Astrocyte of the spinal cord (primary cell): Measurements from ENCODE around the gene AKAP8L.

Experiments
- DNase-seq: peaks from one replicate; pipeline ENCODE4 v3.0.0; 2011; ENCODE audit warnings: low read depth, low spot score
- H3K4me3 ChIP-seq: 2 replicates; pipeline ENCODE4 v1.5.1; 2011; ENCODE audit warnings: low read depth, mild to moderate bottlenecking, low read length, moderate library complexity
- in situ Hi-C: cut with HindIII; loops from 2 replicates; pipeline ENCODE4 v1.10.0; 2017; ENCODE audit warnings: low sequenced_read_pairs
- TF ChIP-seq, protein P1 (sequence below): IDR thresholded peaks from 2 replicates; pipeline ENCODE4 v1.5.1; 2012; ENCODE audit warnings: low read depth, mild to moderate bottlenecking, low read length, inconsistent platforms

AKAP8L gene

DNA sequence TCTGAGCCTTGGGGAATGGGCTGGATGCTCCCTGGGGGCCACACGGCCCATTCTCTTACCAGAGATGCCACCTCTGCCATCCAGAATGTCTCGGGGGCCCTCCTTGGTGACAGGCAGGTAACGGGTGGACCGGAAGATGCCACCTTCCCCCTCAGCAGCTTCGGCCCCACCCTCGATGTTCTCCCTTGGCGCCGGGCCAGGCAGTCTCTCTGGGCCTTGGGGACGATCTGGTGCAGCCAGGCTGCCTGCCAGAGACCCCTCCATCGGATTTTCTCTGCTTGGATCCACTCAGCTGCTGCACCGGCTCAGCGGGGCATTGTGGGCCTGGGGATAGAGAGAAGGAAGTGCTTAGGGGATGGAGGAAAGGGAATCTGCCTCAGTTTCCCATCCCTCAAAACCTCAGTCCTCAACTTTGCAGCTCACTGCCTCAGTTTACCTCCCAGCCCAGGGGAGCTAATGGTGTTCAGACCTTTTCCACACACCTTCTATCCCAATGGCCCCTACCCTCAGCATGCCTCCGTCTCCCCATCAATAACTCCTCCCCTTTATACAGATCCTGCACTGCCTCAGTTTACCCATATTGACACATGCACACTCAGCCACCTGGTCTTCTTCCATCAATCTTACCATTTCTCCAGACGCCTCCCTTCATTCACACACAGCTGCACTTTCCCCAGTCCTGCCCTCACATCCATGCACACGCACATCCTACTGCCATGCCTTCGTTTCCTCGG, 29.4 kb upstream of the AKAP8L start:
- TF ChIP-seq, protein P1, sequence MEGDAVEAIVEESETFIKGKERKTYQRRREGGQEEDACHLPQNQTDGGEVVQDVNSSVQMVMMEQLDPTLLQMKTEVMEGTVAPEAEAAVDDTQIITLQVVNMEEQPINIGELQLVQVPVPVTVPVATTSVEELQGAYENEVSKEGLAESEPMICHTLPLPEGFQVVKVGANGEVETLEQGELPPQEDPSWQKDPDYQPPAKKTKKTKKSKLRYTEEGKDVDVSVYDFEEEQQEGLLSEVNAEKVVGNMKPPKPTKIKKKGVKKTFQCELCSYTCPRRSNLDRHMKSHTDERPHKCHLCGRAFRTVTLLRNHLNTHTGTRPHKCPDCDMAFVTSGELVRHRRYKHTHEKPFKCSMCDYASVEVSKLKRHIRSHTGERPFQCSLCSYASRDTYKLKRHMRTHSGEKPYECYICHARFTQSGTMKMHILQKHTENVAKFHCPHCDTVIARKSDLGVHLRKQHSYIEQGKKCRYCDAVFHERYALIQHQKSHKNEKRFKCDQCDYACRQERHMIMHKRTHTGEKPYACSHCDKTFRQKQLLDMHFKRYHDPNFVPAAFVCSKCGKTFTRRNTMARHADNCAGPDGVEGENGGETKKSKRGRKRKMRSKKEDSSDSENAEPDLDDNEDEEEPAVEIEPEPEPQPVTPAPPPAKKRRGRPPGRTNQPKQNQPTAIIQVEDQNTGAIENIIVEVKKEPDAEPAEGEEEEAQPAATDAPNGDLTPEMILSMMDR: no peak
- DNase-seq: no peak
- in situ Hi-C loops: no loop called here
- no peak overlapping the region for H3K4me3 ChIP-seq

DNA sequence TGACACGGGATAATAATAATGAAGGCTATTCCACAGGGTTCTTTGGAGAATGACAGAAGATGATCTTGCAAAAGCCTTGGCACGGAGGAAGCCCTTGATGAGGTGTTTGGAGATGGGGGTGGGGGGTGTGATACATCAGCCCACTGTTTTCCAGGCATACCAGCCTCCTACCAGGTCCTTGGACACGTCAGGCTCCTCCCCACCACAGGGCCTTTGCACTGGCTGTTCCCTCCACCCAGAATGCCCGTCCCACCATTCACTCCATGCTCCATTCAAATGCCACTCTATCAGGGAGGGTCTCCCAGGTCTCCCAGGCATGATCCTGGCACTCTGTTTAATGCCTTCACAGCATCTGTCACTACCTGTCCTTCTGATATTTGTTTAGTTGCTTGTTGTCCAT, 28.3 kb upstream of the AKAP8L start:
- TF ChIP-seq, protein P1: no peak
- in situ Hi-C loops: no loop called here
- H3K4me3 ChIP-seq: no peak overlapping the region
- DNase-seq: no peak

DNA sequence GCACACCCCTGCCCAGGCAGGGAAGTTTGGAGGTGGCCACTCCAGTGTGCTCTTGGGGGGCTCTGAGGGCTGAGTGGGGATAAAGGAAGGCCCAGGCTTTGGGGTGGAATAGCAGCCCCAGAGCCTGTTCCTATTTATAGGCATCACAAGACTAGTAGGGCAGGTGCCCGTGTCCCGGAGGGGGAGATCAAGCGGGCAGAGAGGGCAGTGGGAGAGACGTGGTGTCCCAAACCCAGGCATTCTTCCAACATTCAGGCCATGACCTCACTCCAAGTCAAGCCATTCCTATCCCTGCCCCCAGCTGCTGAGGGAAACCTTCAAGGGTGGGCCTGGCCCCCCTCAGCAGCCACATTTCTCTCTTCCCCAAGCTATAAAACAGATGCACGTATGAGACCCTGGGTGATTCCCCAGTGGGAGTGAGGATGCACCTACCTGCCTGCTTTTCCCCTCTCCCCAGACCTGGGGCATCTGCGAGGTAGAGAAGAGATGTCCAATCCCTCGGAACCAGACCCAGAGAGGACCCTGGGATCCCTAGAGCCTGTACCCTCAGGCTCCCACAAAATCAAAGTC, 27.1 kb upstream of the AKAP8L start:
- in situ Hi-C loops: no loop called here
- DNase-seq: no peak
- TF ChIP-seq, protein P1: no peak
- no peak overlapping the region for H3K4me3 ChIP-seq

DNA sequence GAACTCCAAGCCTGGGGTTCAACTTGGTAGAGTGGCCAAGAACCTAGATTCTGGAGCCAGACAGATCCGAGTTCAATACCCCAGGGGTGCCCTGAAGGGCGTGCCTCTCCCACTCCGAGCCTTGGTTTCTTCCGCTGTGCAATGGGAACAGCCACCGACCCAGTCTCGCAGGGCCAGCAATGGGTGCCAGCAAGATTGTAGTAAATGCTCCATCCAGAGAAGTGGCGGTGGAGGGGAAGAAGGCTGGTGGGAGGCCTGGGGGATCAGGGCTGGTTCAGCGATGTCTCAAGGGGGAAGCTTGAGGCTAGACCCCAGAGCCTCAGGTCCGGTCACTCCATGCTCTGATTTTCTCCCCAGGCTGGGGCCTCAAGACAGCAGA, 26.4 kb upstream of the AKAP8L start:
- TF ChIP-seq, protein P1: no peak
- DNase-seq: no peak
- H3K4me3 ChIP-seq: no peak overlapping the region
- in situ Hi-C loops: no loop called here

DNA sequence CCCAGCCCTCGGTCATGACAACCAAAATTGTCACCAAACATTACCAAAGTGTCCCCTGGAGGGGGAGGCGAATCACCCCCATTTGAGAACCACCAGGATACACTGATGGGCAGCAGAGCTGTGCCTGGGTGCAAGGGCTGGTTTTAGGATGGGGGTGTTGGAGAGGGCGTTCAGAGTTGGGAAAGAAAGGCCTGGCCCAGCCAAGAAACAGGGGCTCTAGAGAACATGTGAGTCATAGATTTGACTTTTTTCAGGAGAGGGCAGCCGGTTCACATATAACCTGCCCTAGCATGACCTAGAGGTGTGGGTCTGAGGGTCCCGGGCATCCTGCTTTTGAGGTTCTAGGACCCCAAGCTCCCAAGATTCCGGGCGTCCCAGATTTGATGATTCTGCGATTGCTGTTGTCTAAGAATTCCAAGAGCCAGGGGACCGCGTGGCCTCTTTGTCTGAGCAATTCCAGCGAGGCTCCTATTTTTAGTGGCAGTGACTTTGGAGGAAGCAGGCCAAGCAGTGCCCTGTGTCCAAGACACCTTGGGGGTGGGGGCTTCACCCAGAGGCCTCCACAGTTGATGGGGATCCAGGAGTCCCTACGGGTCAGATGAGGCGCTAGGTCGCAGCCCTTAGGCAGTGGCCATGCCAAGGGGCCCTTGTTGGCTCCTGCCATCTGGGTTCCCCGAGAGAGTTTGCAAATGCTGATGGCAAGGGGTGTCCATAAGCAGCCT, 25.9 kb upstream of the AKAP8L start:
- no peak for DNase-seq
- H3K4me3 ChIP-seq: no peak overlapping the region
- in situ Hi-C loops: no loop called here
- TF ChIP-seq, protein P1: no peak

DNA sequence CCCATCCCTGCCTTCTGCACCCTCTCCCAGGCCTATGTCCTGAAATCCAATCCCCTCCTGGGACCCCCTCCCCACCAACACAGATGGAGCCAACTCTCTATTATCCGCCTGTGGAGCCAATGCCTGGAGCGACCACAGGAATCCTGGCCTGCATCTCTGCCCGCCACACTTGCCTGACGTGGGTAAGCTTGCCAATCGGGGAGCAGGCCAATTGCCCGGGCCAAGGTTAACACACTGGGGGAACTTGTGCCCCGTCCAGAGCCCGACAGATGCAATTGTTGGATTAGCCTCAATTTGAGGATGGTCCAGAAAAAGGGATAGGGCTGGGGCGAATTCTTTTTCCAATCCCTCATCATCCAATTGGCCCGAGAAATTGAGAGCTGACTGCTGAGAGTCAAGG, 25.1 kb upstream of the AKAP8L start:
- in situ Hi-C loops: no loop called here
- TF ChIP-seq, protein P1: no peak
- no peak overlapping the region for H3K4me3 ChIP-seq
- DNase-seq: no peak
